Endometrial microvascular endothelial cells (primary cell): ENCODE results near the gene ESPNL. TPM values are rescaled to one million over a fixed set of nuclear protein-coding genes. Genes with fewer than 3 reads are reported as not detected.

Experiments used
- in situ Hi-C: cut with HindIII; loops from 2 replicates; pipeline ENCODE4 v1.10.0; 2017; ENCODE audit warnings: low sequenced_read_pairs, low pct_unique_long_range_greater_than_20kb; ENCODE audit errors: inconsistent ontology term
- total RNA-seq: library from RNA; depleted of rRNA; stranded (reverse); fragments of >200 nt; gene quantifications from one replicate; pipeline ENCODE4 v1.2.3, GENCODE V29; 2015; ENCODE audit errors: inconsistent ontology term

ESPNL gene
- total RNA-seq, 1 donor from 2014 or later, result not detected

DNA sequence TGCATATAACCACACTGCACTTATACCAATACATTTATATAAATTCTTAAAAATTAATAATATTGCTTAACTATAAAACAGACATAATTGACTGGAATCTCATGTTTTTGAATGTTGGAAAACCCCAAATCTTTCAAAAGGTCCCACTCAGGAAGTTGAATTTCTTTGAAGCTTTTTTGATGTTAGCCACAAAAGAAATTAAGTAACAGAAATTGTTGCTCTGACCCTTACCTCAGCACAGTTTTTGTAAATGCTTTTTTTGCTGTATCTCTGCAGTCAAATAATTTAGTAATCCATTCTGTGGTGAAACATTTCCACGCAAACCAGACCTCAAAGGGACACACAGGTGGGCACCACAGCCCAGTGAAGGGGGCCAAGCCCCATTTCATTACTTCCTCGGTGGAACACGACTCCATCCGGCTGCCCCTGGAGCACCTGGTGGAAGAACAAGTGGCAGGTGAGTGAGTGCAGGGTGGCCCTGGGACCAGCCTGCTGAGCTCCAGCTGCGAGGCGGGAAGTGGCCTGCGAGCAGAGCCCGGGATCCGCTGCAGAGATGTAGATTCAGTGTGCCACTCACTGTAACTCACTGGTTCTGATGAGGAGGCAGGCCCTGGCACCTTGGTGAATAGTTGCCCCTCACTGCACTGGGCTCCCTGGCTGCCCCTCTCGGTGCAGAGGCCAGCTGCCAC lies 31.0 kb upstream of the ESPNL start:
- in situ Hi-C loops, result no loop called here

DNA sequence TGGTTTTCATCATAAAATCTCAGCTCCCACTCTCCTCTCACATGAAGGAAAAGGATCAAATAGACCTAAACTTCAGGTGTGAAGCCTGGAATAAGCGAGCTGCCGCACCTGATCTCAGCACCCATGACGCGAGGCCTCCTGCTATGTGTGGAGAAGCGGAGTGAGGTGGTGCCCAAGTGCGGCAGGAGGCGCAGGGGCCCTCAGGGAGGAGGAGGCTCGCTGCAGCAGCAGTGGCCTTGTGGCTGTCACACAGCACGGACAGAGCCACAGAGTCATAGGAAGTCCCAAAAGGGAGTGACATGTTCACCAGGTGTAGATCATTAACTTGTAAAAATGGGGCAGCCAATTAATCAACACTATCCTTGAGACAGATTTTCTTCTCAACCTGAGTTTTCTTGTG lies 30.3 kb upstream of the ESPNL start:
- in situ Hi-C loops, result no loop called here

DNA sequence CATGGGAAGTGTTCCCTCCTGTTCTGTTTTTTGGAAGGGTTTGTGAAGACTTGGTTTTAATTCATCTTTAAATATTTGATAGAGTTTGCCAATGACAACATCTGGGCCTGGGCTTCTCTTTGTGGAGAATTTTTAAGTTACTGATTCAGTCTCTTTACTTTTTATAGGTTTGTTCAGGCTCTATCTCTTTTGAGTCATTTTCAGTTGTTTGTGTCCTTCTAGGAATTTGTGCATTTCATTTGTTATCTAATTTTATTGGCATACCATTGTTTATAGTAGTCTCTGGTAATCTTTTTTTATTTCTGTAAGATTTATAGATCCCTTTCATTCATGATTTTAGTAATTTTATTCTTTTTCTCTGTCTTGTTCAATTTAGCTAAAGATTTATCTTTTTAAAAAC lies 24.7 kb upstream of the ESPNL start:
- in situ Hi-C loops, result no loop called here

GRCh38 chr2:238077292-238077691 lies 22.8 kb upstream of the ESPNL start:
- in situ Hi-C loops, result no loop called here

DNA sequence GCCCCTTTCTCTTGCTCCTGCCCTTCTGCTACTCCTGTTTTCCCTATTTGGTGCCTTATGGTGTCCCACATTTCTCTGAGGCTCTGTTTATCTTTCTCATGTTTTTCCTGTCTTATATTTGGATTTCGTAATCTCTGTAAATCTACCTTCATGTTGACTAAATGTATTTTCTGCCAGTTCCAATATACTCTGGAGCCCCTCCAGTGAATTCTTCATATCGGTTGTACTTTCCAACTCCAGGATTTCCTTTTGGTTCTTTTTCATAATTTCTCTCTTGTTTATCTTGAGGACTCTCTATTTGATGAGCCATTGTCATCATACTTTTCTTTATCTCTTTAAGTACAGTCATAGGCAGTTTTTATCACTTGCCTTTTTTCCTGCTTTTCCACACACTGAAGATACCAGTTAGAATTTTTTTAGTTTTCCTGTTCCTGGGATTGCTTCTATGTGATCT lies 20.2 kb upstream of the ESPNL start:
- in situ Hi-C loops, result no loop called here

- in situ Hi-C loops, result no loop called here
These were observed 19.6 kb upstream of the ESPNL start for GRCh38 chr2:238080518-238080917.

GRCh38 chr2:238081150-238081549 lies 19.0 kb upstream of the ESPNL start:
- in situ Hi-C loops, result no loop called here

- in situ Hi-C loops, result no loop called here
These were observed 18.6 kb upstream of the ESPNL start for GRCh38 chr2:238081561-238081960.

DNA sequence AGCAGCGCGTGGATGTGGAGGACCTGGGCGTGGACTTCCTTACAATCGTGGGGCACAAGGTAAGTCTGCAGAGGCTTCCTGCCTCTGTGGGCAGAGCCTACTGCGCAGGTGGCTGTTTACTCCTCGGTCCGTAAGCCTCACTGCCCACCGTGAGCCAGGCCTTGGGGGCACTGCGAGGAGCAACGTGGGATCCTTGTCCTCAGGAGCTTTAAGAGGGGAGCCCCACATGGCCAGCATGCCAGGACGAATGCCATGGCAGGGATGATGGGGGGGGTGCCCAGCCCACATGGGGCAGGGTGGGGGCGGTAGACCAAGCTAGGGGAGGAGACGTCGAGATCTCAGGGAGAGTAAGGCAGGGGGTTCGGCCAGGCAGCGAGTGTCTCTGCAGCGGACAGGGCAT lies 18.0 kb upstream of the ESPNL start:
- in situ Hi-C loops, result no loop called here

DNA sequence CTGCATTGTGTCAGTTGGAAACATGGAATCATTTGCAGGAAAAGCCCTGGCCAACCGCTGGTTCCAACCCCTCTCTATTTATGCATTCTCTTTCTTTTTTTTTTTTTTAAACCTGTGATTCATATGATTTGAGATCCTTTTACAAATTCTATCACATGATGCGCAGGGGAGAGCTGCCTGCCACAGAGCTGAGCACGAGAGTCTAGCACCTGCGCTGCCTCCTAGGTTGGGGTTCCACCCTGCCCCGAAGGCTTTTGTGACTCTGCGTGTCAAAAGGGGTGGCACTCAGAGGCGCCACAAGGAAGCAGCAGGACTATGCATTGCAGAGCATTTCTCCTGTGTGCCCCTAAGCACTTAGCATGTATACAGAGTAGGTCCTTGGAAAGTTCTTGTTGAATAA lies 17.3 kb upstream of the ESPNL start:
- in situ Hi-C loops, result no loop called here

DNA sequence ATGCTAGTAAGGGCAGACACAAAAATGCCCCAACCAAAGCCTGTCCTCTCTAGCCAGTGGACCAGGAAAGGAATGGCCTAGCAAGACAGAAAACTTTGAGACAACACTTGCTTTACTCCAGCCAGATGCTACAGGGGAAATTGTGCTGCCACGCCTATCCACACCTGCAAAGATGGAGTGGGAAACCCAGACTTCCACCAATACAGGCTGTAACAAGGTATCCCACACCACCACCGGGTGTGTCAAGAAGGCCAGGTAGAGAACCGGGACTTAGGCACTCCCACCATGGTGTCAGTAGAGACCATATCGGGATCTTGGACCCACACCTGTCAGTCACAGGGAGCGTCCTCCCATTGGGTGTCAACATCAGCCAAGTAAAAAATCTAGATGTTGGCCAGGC lies 16.2 kb upstream of the ESPNL start:
- in situ Hi-C loops, result no loop called here

- in situ Hi-C loops, result no loop called here
These were observed 15.4 kb upstream of the ESPNL start for GRCh38 chr2:238084761-238085160.

- in situ Hi-C loops, result no loop called here
These were observed 14.2 kb upstream of the ESPNL start for GRCh38 chr2:238085899-238086298.

- in situ Hi-C loops, result no loop called here
These were observed 12.9 kb upstream of the ESPNL start for GRCh38 chr2:238087211-238087610.

GRCh38 chr2:238090887-238091286 lies 9.3 kb upstream of the ESPNL start:
- in situ Hi-C loops, result no loop called here

GRCh38 chr2:238091436-238092060 lies 8.6 kb upstream of the ESPNL start:
- in situ Hi-C loops, result no loop called here

DNA sequence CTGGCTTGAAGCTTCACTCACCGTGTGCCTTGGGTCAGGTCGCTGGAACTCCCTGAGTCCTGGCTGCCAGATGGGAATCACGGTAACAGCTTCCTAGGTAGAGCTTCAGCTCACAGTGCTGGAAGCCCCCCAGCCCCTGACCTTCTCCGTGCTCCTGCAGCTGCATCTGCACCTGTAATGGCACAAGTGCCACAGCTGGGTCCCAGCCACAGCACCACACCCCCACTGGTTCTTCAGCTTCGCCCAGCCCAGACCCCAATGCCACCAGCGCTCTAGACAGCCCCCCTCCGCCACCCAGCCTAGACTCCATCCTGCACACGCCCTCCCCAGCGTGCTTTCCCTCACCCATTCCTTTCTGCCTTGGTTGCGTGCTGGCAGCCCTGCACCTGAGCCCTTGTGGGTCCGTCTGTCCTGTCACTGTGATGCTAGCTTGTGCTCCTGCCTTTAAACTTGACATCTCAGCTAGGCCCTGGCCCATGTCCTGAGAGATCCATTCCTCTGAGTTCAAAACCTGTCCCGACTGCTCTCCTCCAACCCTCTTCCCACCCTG lies 7.6 kb upstream of the ESPNL start:
- in situ Hi-C loops, result no loop called here

GRCh38 chr2:238093181-238094140 lies 6.7 kb upstream of the ESPNL start:
- in situ Hi-C loops, result no loop called here

GRCh38 chr2:238094438-238095022 lies 5.6 kb upstream of the ESPNL start:
- in situ Hi-C loops, result no loop called here
